HG03565 (cell line): ENCODE measurements around the gene RIMBP2.

Experiments used
- ATAC-seq: cut with Tn5 transposase; IDR thresholded peaks from one replicate; pipeline ENCODE4 v1.9.1; 2021; ENCODE audit warnings: mild to moderate bottlenecking, moderate library complexity; ENCODE audit not compliant: unreplicated experiment

Gene RIMBP2

DNA sequence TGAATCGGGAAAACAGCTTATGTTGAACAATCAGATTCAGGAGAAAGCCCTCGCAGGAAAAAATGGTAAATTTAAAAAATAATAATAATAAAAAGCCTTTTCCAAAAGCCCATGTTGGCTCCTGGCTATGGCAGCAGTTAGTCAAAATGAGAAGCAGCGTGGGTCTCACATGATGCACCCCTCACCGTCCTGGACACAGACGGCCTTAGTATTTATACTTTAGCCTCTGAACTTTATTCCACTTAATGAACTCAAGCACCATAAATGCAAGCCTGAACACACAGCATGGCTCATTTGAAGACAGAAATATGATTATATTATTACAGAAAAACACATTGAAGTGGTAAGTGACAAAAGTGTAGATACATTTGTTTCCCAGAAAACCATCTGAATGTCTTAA lies 160.9 kb downstream of the RIMBP2 start:
- ATAC-seq = no peak

DNA sequence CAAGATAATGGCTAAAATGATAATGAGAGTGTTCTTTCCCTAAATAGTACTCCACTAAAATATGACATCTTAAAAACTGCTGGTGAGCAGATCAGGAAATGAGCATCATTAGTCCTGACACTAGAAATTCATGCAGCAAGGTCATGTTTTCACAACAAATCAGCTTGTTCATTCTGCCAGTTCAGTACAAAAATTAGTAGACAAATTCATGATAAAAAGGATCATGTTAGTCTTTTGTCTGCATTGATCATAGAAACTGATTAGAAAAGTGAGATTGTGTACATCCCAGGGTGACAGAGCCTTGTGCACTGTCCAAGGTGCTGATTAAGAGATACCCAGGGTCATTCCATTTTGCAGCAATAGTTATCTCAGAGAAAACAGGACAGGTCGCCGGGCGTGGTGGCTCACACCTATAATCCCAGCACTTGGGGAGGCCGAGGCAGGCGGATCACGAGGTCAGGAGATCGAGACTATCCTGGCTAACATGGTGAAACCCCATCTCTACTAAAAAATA lies 163.6 kb downstream of the RIMBP2 start:
- ATAC-seq = no peak

- ATAC-seq = no peak
Measured at GRCh38 chr12:130549361-130549760, 166.7 kb downstream of the RIMBP2 start.

DNA sequence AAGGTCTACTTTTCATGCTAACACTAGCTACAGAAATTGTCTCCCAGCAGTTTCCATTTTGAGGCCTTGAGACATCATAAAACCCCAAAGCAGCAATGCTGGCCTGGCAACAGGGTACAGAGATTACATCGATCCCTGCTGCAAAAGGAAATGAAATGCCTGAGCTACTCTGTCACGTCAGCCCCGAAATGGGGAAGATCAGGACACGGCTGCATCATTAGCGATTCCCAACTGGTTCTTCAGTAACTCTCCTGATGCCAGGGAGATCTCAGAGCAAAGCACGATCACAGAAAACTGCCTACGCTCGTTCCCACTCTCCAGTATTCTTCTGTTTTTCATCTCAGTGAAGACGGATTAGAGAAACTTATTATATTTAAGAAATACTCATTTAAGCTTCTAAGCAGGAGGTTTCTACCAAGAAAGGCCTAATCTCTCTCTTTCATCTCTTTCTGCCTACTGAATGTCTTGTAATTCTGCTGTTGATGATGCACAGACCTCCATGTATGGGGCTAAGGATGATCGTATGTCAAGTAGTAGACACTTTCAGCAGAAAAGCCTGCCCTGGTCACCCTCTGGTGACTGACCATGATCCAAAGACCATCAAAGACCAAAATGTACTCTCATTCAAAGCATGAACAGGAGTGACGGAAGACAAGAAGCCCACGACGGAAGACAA lies 168.5 kb downstream of the RIMBP2 start:
- no peak for ATAC-seq

DNA sequence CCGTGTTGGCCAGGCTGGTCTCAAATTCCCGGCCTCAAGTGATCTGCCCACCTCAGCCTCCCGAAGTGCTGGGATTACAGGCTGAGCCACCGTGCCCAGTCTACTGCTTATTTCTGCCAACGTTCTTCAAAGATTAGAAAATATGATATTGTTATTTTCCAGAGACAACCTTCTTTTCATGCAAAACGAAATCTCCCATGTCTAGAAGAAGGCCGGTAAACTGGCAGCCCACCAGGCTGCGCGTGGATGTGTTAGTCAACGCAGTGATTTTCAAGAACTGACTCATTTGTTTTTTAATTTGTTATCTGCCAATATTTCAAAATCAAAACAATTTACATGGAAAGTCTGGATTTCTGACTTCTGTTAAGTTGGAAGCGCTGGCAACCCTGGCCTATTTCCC lies 169.6 kb downstream of the RIMBP2 start:
- ATAC-seq = no peak

DNA sequence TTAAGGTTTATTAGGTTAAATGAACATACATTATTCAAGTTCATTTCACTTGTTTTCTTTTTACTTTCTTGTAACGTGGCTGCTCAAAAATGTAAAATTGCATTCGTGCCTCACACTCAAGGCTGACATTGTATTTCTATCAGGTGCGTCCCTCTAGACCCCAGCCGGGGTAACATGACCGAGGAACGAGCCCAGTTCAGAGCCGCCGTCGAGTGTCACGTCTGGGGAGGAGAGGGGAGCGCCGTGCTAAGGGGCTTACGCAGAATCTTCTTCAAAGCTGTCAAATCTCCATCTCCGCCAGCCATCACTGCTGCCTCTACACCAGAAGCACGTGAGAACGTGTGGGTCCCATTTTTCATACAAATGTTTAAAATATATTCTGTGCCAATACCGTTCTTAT lies 170.6 kb downstream of the RIMBP2 start:
- ATAC-seq = no peak

GRCh38 chr12:130540376-130540775 lies 175.7 kb downstream of the RIMBP2 start:
- ATAC-seq = no peak

- no peak for ATAC-seq
Measured at GRCh38 chr12:130538343-130539095, 177.6 kb downstream of the RIMBP2 start.

DNA sequence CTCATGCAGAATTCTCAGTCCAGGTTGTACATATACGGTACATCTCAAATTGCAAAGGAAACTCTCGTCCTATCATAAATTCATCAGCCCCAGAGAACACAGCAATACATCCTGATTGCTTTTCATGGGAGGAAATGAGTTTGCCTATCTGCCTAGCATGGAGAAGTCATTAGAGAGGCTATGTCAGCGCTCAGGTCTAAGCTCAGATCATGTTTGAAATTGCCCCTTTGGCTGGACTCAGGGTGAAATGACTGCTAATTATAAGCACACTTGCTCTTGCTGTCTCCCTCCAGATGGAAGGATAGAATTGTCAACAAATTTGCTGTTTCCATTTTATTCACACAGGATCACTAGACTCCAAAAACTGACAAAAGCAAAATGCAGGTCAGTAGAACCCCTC lies 178.4 kb downstream of the RIMBP2 start:
- no peak for ATAC-seq

DNA sequence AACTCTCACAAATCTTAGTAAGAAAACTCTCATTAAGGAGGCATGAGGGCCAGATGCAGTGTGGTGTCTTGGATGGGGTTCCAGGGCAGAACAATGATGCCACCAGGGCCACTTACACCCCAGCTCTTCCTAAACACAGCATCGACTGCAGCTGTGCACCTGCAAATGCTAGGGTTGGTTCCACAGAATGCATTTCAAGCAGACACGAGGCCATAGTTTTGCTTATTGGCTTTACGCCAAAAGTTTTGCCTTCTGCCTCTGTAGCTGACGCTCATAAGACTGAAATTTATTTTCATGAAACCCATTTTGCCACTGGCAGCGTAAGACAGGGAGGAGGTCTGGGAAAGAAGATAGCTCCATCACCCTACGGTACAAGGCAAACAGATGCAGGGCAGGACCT lies 179.0 kb downstream of the RIMBP2 start:
- ATAC-seq = no peak

GRCh38 chr12:130530429-130530828 lies 185.7 kb downstream of the RIMBP2 start:
- no peak for ATAC-seq

DNA sequence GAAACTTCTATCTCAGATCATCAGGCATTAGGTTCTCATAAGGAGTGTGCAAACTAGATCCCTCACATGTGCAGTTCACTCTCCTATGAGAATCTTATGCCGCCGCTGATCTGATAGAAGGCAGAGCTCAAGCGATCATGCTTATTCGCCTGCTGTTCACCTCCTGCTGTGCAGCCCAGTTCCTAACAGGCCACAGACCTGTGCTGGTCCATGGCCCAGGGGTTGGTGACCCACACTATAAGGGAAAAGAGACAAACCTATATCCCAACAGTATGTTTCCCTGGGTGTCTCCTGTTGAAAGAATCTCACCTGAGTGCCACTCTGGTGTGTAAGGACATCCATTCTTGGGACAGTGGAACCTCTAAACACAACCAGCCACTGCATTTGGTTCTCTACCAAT lies 186.3 kb downstream of the RIMBP2 start:
- ATAC-seq = no peak

DNA sequence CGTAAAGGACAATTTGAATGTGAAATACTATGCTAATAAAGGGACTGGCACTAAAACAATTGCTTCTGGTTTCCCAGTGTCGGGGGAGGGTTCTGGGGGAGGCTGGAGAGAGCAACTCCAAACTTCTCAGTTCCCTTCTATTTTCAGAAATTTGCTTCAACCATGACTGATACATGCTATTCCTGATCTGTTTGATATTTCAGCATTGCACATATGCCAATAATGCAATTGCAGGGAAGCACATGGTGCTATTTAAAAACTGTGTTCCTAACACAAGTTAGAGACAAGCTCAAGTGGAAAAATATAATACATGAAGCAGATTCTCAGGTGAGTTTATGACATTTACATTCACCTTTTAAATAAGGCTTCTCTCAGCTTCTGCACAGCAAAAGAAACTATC lies 188.9 kb downstream of the RIMBP2 start:
- ATAC-seq = no peak

GRCh38 chr12:130526813-130527212 lies 189.3 kb downstream of the RIMBP2 start:
- no peak for ATAC-seq

DNA sequence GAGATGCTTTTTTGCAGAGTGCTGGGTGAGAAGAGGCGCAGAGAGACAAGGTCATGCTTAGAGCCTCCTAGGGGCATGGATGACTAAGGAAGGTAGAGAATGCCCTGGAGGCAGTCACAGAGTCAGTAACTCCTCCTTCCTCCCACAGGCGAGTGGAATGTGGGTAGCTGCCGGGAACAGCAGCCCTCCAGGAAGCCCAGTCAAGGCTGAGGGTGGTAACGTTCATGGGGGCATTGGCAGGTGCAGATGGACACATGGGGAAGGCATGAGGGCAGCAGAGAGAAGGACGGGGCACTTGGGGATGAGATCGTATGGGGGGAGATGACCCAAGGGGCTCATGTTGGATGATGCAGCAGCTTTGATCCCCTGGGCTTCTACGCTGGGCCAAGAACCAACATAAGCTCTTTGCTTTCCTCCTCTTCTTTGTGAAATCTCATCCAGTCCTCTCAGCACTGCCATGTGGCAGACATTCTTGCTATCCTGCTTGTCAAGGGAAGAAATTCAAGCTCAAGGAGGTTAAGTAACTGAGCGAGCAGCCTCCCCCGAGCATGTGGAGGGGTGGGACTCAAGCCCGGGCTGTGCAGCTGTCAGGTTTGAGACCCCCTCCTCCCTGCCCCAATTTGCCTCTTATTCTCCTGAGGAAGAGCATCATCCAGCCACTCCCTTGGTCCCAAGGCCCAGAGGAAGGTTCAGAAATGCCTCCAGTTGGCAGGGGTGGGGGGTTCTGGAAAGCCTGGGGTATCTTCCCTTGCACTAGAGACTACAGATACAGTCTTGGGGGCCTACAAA lies 190.5 kb downstream of the RIMBP2 start:
- ATAC-seq = no peak

- no peak for ATAC-seq
Measured at GRCh38 chr12:130524759-130525158, 191.3 kb downstream of the RIMBP2 start.

GRCh38 chr12:130523863-130524614 lies 192.1 kb downstream of the RIMBP2 start:
- ATAC-seq = no peak

- ATAC-seq = no peak
Measured at GRCh38 chr12:130523208-130523607, 192.9 kb downstream of the RIMBP2 start.

DNA sequence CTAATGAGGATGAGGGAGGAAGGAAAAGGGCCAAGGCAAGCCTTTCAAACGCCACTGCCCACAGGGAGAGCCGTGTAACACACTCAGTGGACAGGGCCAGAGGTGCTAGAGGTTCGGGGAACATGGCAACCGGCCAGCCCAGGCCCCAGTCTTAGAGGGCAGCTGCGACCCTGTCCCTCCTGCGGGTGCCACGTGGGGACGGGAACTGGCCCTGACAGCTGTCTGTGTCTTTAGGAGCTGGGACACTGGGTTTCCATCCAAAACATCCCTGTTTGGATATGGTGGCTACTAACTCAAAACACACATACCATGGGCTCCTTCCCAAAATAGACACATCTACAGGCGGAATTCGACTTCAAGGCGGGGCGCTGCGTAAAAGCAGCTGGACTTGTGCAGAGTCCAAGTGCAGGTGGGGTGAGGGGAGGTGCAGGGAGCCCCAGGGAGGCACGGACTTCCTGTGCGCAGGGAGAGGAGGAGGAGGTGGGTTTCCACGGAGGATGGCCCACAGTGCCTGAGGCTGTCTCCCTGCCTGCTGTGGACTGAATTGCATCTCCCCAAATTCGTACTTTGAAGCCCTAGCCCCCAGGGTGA lies 193.8 kb downstream of the RIMBP2 start:
- ATAC-seq = no peak

- no peak for ATAC-seq
Measured at GRCh38 chr12:130521375-130522124, 194.5 kb downstream of the RIMBP2 start.
